ENCODE results near the gene C10orf67.

The C10orf67 gene

DNA sequence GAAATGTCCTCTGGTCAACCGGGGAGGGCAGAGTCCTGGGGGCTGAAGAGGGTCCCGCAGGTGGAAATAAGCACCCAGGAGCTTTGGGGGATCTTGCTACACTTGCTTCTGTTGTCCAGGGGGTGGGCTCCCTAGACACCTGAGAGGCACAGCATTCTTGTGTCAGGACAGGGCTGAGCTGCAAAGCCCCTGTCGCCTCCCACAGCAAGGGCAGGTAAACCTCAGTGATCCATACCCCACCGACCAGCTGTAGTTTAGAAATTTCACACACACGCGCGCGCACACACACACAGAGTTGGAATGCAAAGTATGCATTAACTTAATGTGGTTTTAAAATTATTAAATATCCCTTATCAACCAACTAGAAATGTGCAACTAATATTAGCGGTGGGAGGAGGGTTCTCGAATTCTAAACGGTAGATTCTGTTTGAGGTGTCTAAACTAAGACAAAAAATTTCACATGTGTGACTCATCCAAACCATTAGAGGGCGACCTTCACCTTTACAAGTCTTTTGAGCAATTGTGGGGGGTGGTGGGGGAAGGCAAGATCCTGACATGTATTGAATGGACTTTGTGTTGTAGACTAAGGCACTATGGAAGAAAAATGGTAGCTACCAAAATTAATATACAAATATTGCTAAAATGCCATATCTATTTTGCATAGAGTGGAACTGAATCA, 186.8 kb downstream of the C10orf67 start:
- DNase-seq (ENCODE audit: insufficient read length, low spot score), result no peak
- TF ChIP-seq, protein P1, sequence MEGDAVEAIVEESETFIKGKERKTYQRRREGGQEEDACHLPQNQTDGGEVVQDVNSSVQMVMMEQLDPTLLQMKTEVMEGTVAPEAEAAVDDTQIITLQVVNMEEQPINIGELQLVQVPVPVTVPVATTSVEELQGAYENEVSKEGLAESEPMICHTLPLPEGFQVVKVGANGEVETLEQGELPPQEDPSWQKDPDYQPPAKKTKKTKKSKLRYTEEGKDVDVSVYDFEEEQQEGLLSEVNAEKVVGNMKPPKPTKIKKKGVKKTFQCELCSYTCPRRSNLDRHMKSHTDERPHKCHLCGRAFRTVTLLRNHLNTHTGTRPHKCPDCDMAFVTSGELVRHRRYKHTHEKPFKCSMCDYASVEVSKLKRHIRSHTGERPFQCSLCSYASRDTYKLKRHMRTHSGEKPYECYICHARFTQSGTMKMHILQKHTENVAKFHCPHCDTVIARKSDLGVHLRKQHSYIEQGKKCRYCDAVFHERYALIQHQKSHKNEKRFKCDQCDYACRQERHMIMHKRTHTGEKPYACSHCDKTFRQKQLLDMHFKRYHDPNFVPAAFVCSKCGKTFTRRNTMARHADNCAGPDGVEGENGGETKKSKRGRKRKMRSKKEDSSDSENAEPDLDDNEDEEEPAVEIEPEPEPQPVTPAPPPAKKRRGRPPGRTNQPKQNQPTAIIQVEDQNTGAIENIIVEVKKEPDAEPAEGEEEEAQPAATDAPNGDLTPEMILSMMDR (IDR thresholded peaks at IDR 0.05; ENCODE audit: insufficient read depth, missing control alignments), result peak; percentile 52
- FAIRE-seq, result no peak

DNA sequence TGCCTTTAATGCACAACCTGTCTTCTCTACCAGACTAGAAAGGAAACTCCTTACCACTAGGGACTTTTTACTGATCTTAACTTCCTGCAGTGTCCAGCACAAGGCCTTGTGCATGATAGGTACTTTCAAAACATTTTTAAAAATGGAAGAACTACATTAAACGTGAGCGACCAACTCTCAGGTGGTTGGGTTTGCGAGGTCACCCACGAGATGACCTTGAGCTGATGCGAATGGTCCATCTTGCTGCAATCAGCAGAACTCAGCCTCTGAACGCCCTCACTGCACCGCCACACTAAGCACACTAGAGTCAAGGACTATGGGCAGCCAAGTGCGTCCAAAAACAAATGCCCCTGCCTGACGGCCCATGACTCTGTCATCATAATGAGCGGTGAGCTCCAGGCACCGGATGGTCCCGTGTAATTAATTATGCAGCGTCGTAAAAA, 187.3 kb downstream of the C10orf67 start:
- TF ChIP-seq, protein P1 (IDR thresholded peaks at IDR 0.05; ENCODE audit: insufficient read depth, missing control alignments), result no peak
- FAIRE-seq (no peak), DNase-seq (ENCODE audit: insufficient read length, low spot score) (no peak)

GRCh38 chr10:23156447-23157150, 188.0 kb downstream of the C10orf67 start:
- no peak for FAIRE-seq
- DNase-seq (ENCODE audit: insufficient read length, low spot score), result no peak
- TF ChIP-seq, protein P1 (IDR thresholded peaks at IDR 0.05; ENCODE audit: insufficient read depth, missing control alignments), result no peak

GRCh38 chr10:23155169-23155568, 189.4 kb downstream of the C10orf67 start:
- FAIRE-seq, result no peak

More at GRCh38 chr10:23155169-23155568, 189.4 kb downstream of the C10orf67 start:
- no peak for DNase-seq (ENCODE audit: insufficient read length, low spot score)
- TF ChIP-seq, protein P1 (IDR thresholded peaks at IDR 0.05; ENCODE audit: insufficient read depth, missing control alignments), result no peak
